IPS DF 6.9 (cell line): ENCODE measurements around the gene TAB2.

ENCODE experiments used
- DNase-seq: peaks from one replicate; pipeline ENCODE4 v3.0.0-alpha.2; 2013; ENCODE audit warnings: low read depth, low spot score
- H3K27ac ChIP-seq: one replicate; pipeline ENCODE4 v1.5.1; 2013; ENCODE audit warnings: low read length, control low read depth
- H3K27me3 ChIP-seq: 2 replicates; pipeline ENCODE4 v1.6.1; 2013; ENCODE audit warnings: mild to moderate bottlenecking, low read length; ENCODE audit not compliant: control insufficient read depth, insufficient read depth
- H3K36me3 ChIP-seq: 2 replicates; pipeline ENCODE4 v1.6.1; 2013; ENCODE audit warnings: low read length; ENCODE audit not compliant: control insufficient read depth, insufficient read depth
- H3K4me1 ChIP-seq: 2 replicates; pipeline ENCODE4 v1.6.1; 2013; ENCODE audit warnings: low read length; ENCODE audit not compliant: control insufficient read depth, insufficient read depth
- H3K4me3 ChIP-seq: 2 replicates; pipeline ENCODE4 v1.5.1; 2013; ENCODE audit warnings: mild to moderate bottlenecking, low read length
- H3K9me3 ChIP-seq: 2 replicates; pipeline ENCODE4 v1.6.1; 2013; ENCODE audit warnings: low read length, inconsistent platforms; ENCODE audit not compliant: control insufficient read depth, insufficient read depth
- WGBS: extraction: QIAGEN DNeasy Blood & Tissue Kit; methylation state at CpG from one replicate; pipeline ENCODE4 v1.1.7; 2013; ENCODE audit warnings: mixed read lengths, missing lambda C conversion rate; ENCODE audit not compliant: insufficient read length, insufficient coverage; 5-methylcytosine and 5-hydroxymethylcytosine counted together

Gene TAB2

DNA sequence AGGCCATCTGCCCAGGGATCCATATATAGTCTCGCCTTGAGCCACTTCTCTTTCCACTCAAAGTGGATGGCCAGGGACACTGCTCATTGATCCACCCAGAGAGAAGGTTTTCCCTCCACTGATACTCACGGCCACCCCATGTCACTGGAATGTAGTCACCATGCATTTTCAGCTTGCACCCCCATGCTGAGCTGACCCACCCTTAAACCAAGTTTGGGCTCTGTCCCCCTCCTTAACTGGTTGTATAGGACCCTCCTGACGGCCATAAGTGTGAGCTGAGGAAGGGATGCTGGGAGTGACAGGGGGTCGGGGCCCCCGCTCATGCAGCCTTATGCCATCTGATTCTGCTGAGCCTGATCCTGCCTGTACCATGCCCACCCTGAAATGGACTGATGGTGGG, 108.2 kb downstream of the TAB2 start:
- no peak for DNase-seq
- H3K9me3 ChIP-seq, result no peaks in the 10 kb centered on the region
- H3K27ac ChIP-seq, result no peak overlapping the region
- H3K27me3 ChIP-seq, result no peaks in the 10 kb centered on the region
- no CpG with 5 or more reads among the region's 5 CpGs for WGBS
- no peaks in the 10 kb centered on the region for H3K4me1 ChIP-seq
- H3K4me3 ChIP-seq, result no peak overlapping the region
- H3K36me3 ChIP-seq, result no peaks in the 10 kb centered on the region

DNA sequence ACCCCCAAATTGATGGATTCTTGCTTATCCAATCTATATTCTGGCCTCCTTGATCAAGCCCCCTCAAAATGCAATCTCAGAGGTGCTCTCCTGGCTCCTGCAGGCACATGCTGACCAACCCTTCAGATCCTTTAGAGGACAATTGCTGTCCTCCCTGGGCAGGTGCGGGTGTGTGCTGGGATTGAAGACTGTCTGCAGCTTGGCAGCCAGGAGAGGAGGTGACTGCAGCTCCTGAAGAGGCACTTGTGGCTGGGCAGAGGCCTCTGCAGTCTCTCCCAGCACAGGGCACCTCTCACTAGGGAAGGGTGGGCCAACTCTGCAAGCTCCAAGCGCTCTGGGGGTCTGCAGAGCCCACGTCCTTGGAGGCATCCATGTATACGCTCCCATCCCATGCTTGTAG, 111.1 kb downstream of the TAB2 start:
- H3K4me1 ChIP-seq, result no peaks in the 10 kb centered on the region
- DNase-seq, result no peak
- no peaks in the 10 kb centered on the region for H3K27me3 ChIP-seq
- H3K27ac ChIP-seq, result no peak overlapping the region
- no peaks in the 10 kb centered on the region for H3K36me3 ChIP-seq
- WGBS, result no CpG with 5 or more reads among the region's 4 CpGs
- H3K9me3 ChIP-seq, result no peaks in the 10 kb centered on the region
- no peak overlapping the region for H3K4me3 ChIP-seq

DNA sequence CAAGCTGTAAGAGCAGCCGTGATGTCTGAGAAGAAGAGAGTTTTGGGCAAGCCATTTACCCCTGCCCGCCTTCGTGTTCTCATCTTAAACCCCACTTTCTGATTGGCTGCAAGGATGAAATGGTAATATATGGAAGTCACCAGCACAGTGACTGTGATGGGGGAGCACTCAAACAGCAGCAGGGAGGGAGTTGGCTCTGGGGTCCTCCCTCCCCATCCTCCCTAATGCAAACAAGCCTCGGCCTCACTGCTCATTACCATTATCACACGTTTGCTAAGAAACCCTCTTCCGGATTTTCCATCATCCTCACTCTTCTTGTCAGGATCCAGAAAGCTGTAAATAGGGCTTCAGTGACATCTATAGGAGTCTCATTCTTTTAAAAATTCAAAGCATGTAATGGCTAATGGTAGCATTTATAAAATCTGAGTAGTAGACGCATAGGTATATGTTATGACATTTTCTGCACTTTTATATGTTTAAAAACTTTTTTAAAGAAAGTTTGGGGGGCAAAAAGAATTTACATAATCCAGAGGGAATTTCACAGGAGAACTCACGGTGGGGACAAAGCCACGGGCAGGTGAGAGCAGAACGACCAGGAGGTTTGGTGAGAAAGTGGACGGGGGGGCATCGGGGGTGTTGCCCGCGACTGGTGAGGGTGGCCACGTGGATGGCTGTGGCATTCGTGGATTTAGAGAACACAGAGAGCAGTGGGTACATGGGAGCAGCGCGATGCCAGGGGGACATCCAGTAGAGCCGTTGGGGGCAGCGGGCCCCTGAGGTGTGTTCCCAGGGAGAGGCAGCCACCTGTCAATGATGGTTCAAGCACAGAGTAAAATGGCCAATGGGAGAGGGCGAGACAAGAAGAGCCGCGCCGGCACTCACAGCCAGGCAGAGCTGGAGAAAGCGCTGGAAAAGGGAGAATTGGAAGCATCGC, 112.2 kb downstream of the TAB2 start:
- Histone ChIP-seq H3K27ac (no peak overlapping the region), H3K9me3 (no peaks in the 10 kb centered on the region), H3K4me1 (no peaks in the 10 kb centered on the region), H3K4me3 (no peak overlapping the region), H3K27me3 (no peaks in the 10 kb centered on the region), H3K36me3 (no peaks in the 10 kb centered on the region)
- WGBS, result no CpG with 5 or more reads among the region's 26 CpGs
- DNase-seq, result no peak

DNA sequence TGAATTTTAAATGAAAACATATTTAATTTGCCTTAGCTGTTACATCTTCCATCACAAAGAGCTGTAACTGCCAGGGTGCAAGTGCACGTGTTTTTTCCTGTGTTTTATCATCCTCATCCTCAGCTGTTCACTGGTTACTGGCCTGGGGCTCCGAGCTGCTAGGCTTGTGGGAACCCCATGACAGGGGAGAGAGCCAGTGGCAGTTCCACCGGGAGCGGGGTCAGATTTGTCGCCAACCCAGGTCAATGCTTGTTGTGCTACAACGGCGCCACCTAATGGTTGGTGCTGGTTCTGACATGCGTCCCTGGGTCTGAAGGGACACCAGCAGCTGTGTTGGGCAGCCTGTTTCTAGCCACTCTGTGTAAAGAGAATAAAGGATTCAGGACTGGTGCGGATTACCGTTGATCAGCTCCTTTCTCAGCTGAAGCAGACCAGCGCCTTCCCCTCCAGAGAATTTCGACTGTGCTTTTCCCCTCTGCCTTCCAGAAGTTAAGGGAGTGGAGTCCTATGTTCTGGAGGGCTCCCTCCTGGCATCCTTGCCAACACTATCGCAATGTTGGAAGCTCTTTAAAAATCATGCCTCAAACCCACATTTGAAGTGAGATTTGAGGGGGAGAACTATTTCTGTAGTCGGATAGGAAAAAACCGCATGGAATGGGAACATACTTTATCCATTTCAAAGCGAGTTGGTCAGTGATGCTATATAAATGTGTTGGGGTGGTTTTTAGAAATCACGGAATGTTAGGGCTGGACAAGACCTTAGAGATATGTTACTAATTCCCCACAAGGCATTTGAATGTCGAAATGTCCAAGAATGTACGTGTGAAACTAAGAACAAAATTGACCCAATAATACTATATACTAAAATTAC, 114.6 kb downstream of the TAB2 start:
- DNase-seq, result peak; percentile 96
- no peaks in the 10 kb centered on the region for H3K27me3 ChIP-seq
- no peak overlapping the region for H3K4me3 ChIP-seq
- H3K36me3 ChIP-seq, result no peaks in the 10 kb centered on the region
- H3K4me1 ChIP-seq, result no peaks in the 10 kb centered on the region
- no peak overlapping the region for H3K27ac ChIP-seq
- no peaks in the 10 kb centered on the region for H3K9me3 ChIP-seq
- WGBS, result no CpG with 5 or more reads among the region's 19 CpGs

DNA sequence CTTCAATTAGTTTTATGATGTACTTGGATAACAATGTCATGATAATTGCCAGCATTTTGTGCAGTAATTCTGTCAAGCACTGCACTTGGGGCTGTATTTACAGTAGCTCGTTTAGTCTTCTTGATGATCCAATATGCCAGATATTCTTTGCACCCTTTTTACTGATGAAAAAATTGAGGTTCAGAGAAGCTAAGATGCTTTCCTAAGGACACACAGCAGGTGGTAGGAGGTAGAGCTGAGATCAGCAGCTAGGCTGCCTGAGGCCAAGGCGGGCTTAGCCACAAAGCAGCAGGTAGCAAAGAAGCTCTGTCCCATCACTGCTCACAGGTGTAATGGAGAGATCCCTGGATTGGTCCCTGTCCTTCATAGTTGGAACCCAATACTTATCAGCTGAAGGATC, 115.9 kb downstream of the TAB2 start:
- Histone ChIP-seq H3K27ac (no peak overlapping the region), H3K36me3 (no peaks in the 10 kb centered on the region), H3K27me3 (no peaks in the 10 kb centered on the region), H3K4me1 (no peaks in the 10 kb centered on the region), H3K4me3 (no peak overlapping the region), H3K9me3 (no peaks in the 10 kb centered on the region)
- DNase-seq, result no peak
- no CpG with 5 or more reads among the region's 2 CpGs for WGBS

DNA sequence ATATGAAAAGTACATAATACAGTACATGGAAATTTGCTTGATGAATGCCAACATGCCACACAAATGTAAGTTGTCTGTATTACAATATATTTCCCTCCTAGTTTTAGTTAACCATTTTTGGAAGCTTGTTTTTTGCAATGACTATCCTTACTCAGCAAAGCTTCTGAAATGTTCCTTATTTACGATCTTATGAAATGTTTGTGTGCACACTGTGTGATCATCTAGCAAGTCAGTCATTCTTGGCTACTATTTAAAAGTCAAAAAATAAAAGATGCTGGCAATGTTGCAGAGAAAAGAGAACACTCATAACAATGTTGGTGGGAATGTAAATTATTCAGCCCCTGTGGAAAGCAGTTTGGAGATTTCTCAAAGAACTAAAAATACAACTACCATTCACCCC, 116.4 kb downstream of the TAB2 start:
- no peaks in the 10 kb centered on the region for H3K36me3 ChIP-seq
- H3K4me1 ChIP-seq, result no peaks in the 10 kb centered on the region
- no peaks in the 10 kb centered on the region for H3K9me3 ChIP-seq
- no peaks in the 10 kb centered on the region for H3K27me3 ChIP-seq
- no peak for DNase-seq
- H3K27ac ChIP-seq, result no peak overlapping the region
- no CpG with 5 or more reads among the region's 1 CpG for WGBS
- no peak overlapping the region for H3K4me3 ChIP-seq

DNA sequence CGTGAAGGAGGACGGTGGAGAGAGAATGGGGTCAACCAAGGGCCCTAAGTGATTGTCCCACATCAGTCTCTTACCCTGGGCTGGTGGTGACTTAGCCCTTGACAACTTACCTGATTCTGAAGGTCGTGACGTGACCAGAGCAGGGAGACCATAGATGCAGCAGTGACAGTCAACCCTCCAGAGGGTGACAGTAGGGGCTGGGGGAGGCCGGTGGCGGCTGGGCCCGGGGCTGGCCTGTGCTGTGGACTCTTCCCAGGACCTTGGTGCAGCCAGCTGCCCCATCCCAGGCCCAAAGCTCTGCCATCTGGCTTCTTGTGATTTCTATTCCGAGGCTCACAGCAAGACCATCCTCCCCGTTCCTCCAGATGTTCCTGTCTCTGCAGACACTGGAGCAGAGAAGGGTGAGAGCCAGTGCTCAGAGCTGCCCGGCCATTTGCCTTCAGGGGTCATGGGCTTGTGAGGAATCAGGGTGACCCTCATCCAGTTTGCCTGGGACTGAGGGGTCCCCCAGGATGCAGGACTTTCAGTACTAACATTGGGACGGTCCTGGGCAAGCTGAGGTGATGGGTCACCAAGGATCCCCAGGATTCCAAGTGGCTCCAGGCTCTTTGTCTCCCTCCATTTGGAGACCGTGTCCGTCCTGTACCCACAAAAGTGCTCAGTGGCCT, 118.5 kb downstream of the TAB2 start:
- no peaks in the 10 kb centered on the region for H3K36me3 ChIP-seq
- no peaks in the 10 kb centered on the region for H3K9me3 ChIP-seq
- no peak overlapping the region for H3K4me3 ChIP-seq
- H3K27me3 ChIP-seq, result no peaks in the 10 kb centered on the region
- no peak for DNase-seq
- H3K4me1 ChIP-seq, result no peaks in the 10 kb centered on the region
- no peak overlapping the region for H3K27ac ChIP-seq
- no CpG with 5 or more reads among the region's 13 CpGs for WGBS

DNA sequence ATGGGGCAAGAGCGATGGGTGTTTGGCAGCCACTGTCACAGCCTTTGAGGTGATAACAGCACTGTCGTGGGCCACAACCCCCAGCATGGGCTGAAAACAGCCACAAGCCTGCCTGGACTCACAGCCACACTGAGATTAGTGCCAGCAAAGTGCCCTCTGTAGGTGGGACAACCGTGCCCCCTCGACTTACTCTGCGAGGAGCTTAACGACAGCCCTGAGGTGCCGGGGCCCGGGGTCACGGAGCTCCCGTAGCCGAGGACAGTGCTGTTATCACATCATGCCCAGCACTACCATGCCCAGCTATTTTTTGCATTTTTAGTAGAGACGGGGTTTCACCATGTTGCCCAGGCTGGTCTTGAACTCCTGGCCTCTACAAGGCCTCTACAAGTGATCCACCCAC, 119.1 kb downstream of the TAB2 start:
- no peaks in the 10 kb centered on the region for H3K4me1 ChIP-seq
- no peak overlapping the region for H3K27ac ChIP-seq
- H3K36me3 ChIP-seq, result no peaks in the 10 kb centered on the region
- no peaks in the 10 kb centered on the region for H3K27me3 ChIP-seq
- WGBS, result no CpG with 5 or more reads among the region's 12 CpGs
- H3K4me3 ChIP-seq, result no peak overlapping the region
- DNase-seq, result no peak
- no peaks in the 10 kb centered on the region for H3K9me3 ChIP-seq

DNA sequence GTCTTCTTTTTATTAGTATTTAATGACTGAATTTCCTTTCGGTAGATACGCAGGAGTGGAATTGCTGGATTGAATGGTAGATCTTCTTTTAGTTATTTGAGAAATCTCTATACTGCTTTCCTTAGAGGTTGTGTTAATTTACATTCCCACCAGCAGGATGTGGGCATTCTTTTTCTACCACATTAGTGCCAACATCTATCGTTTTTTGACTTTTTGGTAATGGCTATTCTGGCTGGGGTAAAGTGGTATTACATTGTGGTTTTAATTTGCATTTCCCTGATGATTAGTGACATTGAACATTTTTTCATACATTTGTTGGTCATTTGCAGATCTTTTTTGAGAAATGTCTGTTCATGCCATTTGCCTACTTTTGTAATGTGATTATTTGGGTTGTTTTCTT, 119.7 kb downstream of the TAB2 start:
- Histone ChIP-seq H3K27ac (no peak overlapping the region), H3K27me3 (no peaks in the 10 kb centered on the region), H3K36me3 (no peaks in the 10 kb centered on the region), H3K4me3 (no peak overlapping the region), H3K4me1 (no peaks in the 10 kb centered on the region), H3K9me3 (no peaks in the 10 kb centered on the region)
- no CpG with 5 or more reads among the region's 3 CpGs for WGBS
- no peak for DNase-seq

DNA sequence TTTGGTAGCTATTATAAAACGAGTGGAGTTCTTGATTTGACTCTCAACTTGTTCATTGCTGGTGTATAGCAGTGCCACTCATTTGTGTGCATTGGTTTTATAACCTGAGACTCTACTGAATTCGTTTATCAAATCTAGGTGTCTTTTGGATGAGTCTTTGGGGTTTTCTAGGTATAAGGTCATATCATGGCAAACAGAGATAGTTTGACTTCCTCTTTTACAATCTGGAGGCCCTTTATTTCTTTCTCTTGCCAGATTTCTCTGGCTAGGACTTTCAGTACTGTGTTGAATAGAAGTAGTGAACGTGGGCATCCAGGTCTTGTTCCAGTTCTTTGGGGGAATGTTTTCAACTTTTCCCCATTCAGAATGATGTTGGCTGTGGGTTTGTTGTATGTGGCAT, 121.3 kb downstream of the TAB2 start:
- Histone ChIP-seq H3K36me3 (no peaks in the 10 kb centered on the region), H3K4me3 (no peak overlapping the region), H3K27ac (no peak overlapping the region), H3K4me1 (no peaks in the 10 kb centered on the region), H3K27me3 (no peaks in the 10 kb centered on the region), H3K9me3 (no peaks in the 10 kb centered on the region)
- WGBS, result no CpG with 5 or more reads among the region's 3 CpGs
- no peak for DNase-seq
